OCI-M2 (cell line): ENCODE results near the gene CCL25.

Experiments
- DNase-seq: peaks from one replicate; lab custom pipeline; 2025; ENCODE audit not compliant: unreplicated experiment; lab: John Stamatoyannopoulos, UW

The CCL25 gene

GRCh38 chr19:8044018-8044417 lies 8.5 kb upstream of the CCL25 start:
- DNase-seq, result no peak

GRCh38 chr19:8045872-8046568 lies 6.5 kb upstream of the CCL25 start:
- no peak for DNase-seq

GRCh38 chr19:8046569-8047165 lies 5.9 kb upstream of the CCL25 start:
- DNase-seq, result no peak

GRCh38 chr19:8050274-8051096 lies 2.1 kb upstream of the CCL25 start:
- DNase-seq, result peak; percentile 91

- no peak for DNase-seq
Observed at GRCh38 chr19:8054169-8054568, 1.6 kb downstream of the CCL25 start.

- DNase-seq, result no peak
Observed at GRCh38 chr19:8056533-8056932, 4.0 kb downstream of the CCL25 start.

- DNase-seq, result no peak
Observed at GRCh38 chr19:8057545-8058270, 5.1 kb downstream of the CCL25 start.

GRCh38 chr19:8064911-8065874 lies 12.6 kb downstream of the CCL25 start:
- DNase-seq, result no peak

- no peak for DNase-seq
Observed at GRCh38 chr19:8065875-8066261, 13.3 kb downstream of the CCL25 start.

GRCh38 chr19:8069096-8069973 lies 16.8 kb downstream of the CCL25 start:
- DNase-seq, result no peak

GRCh38 chr19:8071912-8072311 lies 19.4 kb downstream of the CCL25 start:
- DNase-seq, result no peak

GRCh38 chr19:8074501-8074900 lies 21.9 kb downstream of the CCL25 start:
- no peak for DNase-seq

- no peak for DNase-seq
Observed at GRCh38 chr19:8075158-8076074, 22.9 kb downstream of the CCL25 start.

GRCh38 chr19:8079988-8080387 lies 27.4 kb downstream of the CCL25 start:
- DNase-seq, result no peak

- DNase-seq, result no peak
Observed at GRCh38 chr19:8080832-8081231, 28.3 kb downstream of the CCL25 start.

- DNase-seq, result no peak
Observed at GRCh38 chr19:8081569-8082550, 29.3 kb downstream of the CCL25 start.

GRCh38 chr19:8083141-8083540 lies 30.6 kb downstream of the CCL25 start:
- no peak for DNase-seq
